GM23338 (cell line): ENCODE results near the gene CYFIP1. TPM values are rescaled to one million over a fixed set of nuclear protein-coding genes. Genes with fewer than 3 reads are reported as not detected.

Experiments
- ATAC-seq: fragments of 200-7000 bp; cut with Tn5 transposase; 3 replicates; pipeline ENCODE4 v1.9.1; 2020
- DNase-seq: peaks from one replicate; pipeline ENCODE4 v3.0.0-alpha.2; 2015; ENCODE audit warnings: low spot score
- H2AFZ ChIP-seq: fragments of 200-600 bp; sonication (generic); 2 replicates; pipeline ENCODE4 v1.8.0; 2016; ENCODE audit warnings: antibody characterized with exemption, mild to moderate bottlenecking, moderate library complexity
- H3F3A ChIP-seq: fragments of 200-600 bp; sonication (generic); replicated peaks from 2 replicates; pipeline ENCODE4 v1.8.0; 2017; ENCODE audit warnings: antibody characterized with exemption, mixed run types, low read depth
- H3K27ac ChIP-seq: fragments of 200-600 bp; sonication (generic); 2 replicates; pipeline ENCODE4 v1.6.1; 2016; ENCODE audit warnings: low read depth
- H3K27me3 ChIP-seq: fragments of 200-600 bp; sonication (generic); 2 replicates; pipeline ENCODE4 v1.8.0; 2016; ENCODE audit warnings: mild to moderate bottlenecking, mixed run types, moderate library complexity; ENCODE audit not compliant: insufficient read depth
- H3K36me3 ChIP-seq: fragments of 200-600 bp; sonication (generic); 2 replicates; pipeline ENCODE4 v1.8.0; 2016; ENCODE audit warnings: mild to moderate bottlenecking; ENCODE audit not compliant: insufficient read depth
- H3K4me1 ChIP-seq: fragments of 200-600 bp; sonication (generic); 2 replicates; pipeline ENCODE4 v1.8.0; 2016; ENCODE audit warnings: mild to moderate bottlenecking, moderate library complexity; ENCODE audit not compliant: insufficient read depth
- H3K4me2 ChIP-seq: fragments of 200-600 bp; sonication (generic); 2 replicates; pipeline ENCODE4 v1.7.1; 2017; ENCODE audit warnings: mixed run types
- H3K4me3 ChIP-seq: fragments of 200-600 bp; sonication (generic); 2 replicates; pipeline ENCODE4 v1.6.1; 2016; ENCODE audit warnings: mixed run types
- H3K79me2 ChIP-seq: fragments of 200-600 bp; sonication (generic); replicated peaks from 2 replicates; pipeline ENCODE4 v1.8.0; 2017; ENCODE audit warnings: mild to moderate bottlenecking; ENCODE audit not compliant: insufficient read depth
- H3K9me2 ChIP-seq: fragments of 200-600 bp; sonication (generic); 2 replicates; pipeline ENCODE4 v1.8.0; 2017; ENCODE audit not compliant: insufficient read depth
- H4K20me1 ChIP-seq: fragments of 200-600 bp; sonication (generic); replicated peaks from 2 replicates; pipeline ENCODE4 v1.8.0; 2017; ENCODE audit warnings: mild to moderate bottlenecking; ENCODE audit not compliant: insufficient read depth
- H3K27ac Mint-ChIP-seq: 2 replicates; pipeline ENCODE4 v1.8.0; 2020; ENCODE audit warnings: inconsistent platforms, mild to moderate bottlenecking, moderate library complexity, mixed read lengths
- H3K27me3 Mint-ChIP-seq: 3 replicates; pipeline ENCODE4 v1.8.0; 2022; ENCODE audit warnings: low read depth, mild to moderate bottlenecking, moderate library complexity, mixed read lengths, inconsistent platforms; ENCODE audit not compliant: insufficient read depth, poor library complexity
- H3K36me3 Mint-ChIP-seq: 3 replicates; pipeline ENCODE4 v1.8.0; 2021; ENCODE audit warnings: low read depth, mild to moderate bottlenecking, inconsistent platforms, moderate library complexity, mixed read lengths
- H3K4me1 Mint-ChIP-seq: 3 replicates; pipeline ENCODE4 v1.8.0; 2020; ENCODE audit warnings: mild to moderate bottlenecking, inconsistent platforms, mixed read lengths
- H3K4me3 Mint-ChIP-seq: 3 replicates; pipeline ENCODE4 v1.8.0; 2021; ENCODE audit warnings: moderate library complexity, mild to moderate bottlenecking, inconsistent platforms, mixed read lengths
- H3K9me3 Mint-ChIP-seq: 3 replicates; pipeline ENCODE4 v1.8.0; 2020; ENCODE audit warnings: moderate library complexity, mild to moderate bottlenecking, inconsistent platforms, mixed read lengths
- CREB1 ChIP-seq: fragments of 250-450 bp; sonication (Bioruptor Pico); IDR thresholded peaks from 2 replicates; pipeline ENCODE4 v1.5.0; 2020; ENCODE audit warnings: low read depth, mild to moderate bottlenecking, moderate library complexity
- CTCF ChIP-seq, 2 experiments: fragments of 200-600 bp in 1 of 2; sonication (generic) in 1 of 2; conservative IDR thresholded peaks; 2 replicates each; pipeline versions ENCODE4 v1.5.1 to v1.6.1; 2016 to 2017; ENCODE audit warnings: antibody characterized with exemption in 2 of 2, low read depth in 2 of 2, mild to moderate bottlenecking in 2 of 2, moderate library complexity in 1 of 2
- JUNB ChIP-seq: IDR thresholded peaks from one replicate; pipeline ENCODE4 v1.6.1; 2016; ENCODE audit warnings: antibody characterized with exemption; ENCODE audit not compliant: unreplicated experiment
- STAT1 ChIP-seq: IDR thresholded peaks from one replicate; pipeline ENCODE4 v1.6.1; 2016; ENCODE audit warnings: antibody characterized with exemption; ENCODE audit not compliant: unreplicated experiment
- ZNF331 ChIP-seq: fragments of 250-450 bp; sonication (Bioruptor Pico); IDR thresholded peaks from 2 replicates; pipeline ENCODE4 v1.5.0; 2020; ENCODE audit warnings: low read depth, mild to moderate bottlenecking, moderate library complexity
- ZNF462 ChIP-seq: fragments of 250-450 bp; sonication (Bioruptor Pico); IDR thresholded peaks from 2 replicates; pipeline ENCODE4 v1.5.0; 2020; ENCODE audit warnings: mild to moderate bottlenecking, moderate library complexity
- polyA plus RNA-seq: library from polyadenylated mRNA; unstranded; fragments of >200 nt; fragmentation: Nextera tagmentation; extraction: Ambion mirVana; gene quantifications from 2 replicates; pipeline ENCODE4 v1.2.1, GENCODE V29; 2016
- total RNA-seq: library from RNA; depleted of rRNA; stranded (reverse); fragments of >200 nt; shearing (Covaris generic); gene quantifications from 2 replicates; pipeline ENCODE4 v1.2.3, GENCODE V29; 2014

CYFIP1 gene
- total and polyA plus RNA-seq, 2 experiments from 2014 or later = 20.0 to 73.9 TPM

GRCh38 chr15:22870865-22871264 is 109.3 kb downstream of the CYFIP1 start (continued):
- TF ChIP-seq ZNF462 (CRISPR knock-in tag) (no peak), STAT1 (no peak), CREB1 (CRISPR knock-in tag) (no peak), JUNB (no peak)

- H2AFZ ChIP-seq = no peak overlapping the region
- no peak for ATAC-seq
- Mint-ChIP-seq H3K4me3 (no peak overlapping the region), H3K4me1 (peaks cover 18% of the 10 kb centered on the region), H3K27ac (no peak overlapping the region), H3K27me3 (peaks cover 13% of the 10 kb centered on the region), H3K36me3 (peaks cover 86% of the 10 kb centered on the region), H3K9me3 (no peaks in the 10 kb centered on the region)
- H3K27ac ChIP-seq = peak overlapping the region; percentile 61; the same call in 1 of the 2 replicates
- peaks cover 8% of the 10 kb centered on the region; the same call in 1 of the 2 replicates for H3K79me2 ChIP-seq
- TF ChIP-seq CTCF (conservative IDR thresholded peaks at IDR 0.05; ENCODE audit: low read depth in 2 of 2) (no peak), ZNF331 (CRISPR knock-in tag) (no peak)
- 0 out of 2 replicates have a peak, but pooled peaks cover 3% of the 10 kb centered on the region for H3F3A ChIP-seq
- no peaks in the 10 kb centered on the region for H3K9me2 ChIP-seq
- no peaks in the 10 kb centered on the region for H3K27me3 ChIP-seq
- no peak for DNase-seq
- no peak overlapping the region for H3K4me3 ChIP-seq
- no peaks in the 10 kb centered on the region for H3K4me1 ChIP-seq
- H3K36me3 ChIP-seq = peaks cover 32% of the 10 kb centered on the region
- no peak overlapping the region for H3K4me2 ChIP-seq
- peaks cover 16% of the 10 kb centered on the region; the same call in 1 of the 2 replicates for H4K20me1 ChIP-seq
Measured at GRCh38 chr15:22869856-22870255, 110.3 kb downstream of the CYFIP1 start.
